GM23248 (cell line): ENCODE data around the gene CYP39A1.

Experiments used
- EZH2 ChIP-seq: fragments of 200-600 bp; sonication (generic); IDR thresholded peaks from 2 replicates; pipeline ENCODE4 v1.6.1; 2018; ENCODE audit warnings: antibody characterized with exemption, mild to moderate bottlenecking; ENCODE audit not compliant: insufficient read depth, poor library complexity, severe bottlenecking
- EZH2phosphoT487 ChIP-seq: fragments of 200-600 bp; sonication (generic); IDR thresholded peaks from 2 replicates; pipeline ENCODE4 v1.6.1; 2018; ENCODE audit warnings: antibody characterized with exemption, moderate library complexity, mild to moderate bottlenecking, low read depth; ENCODE audit not compliant: insufficient read depth

- TF ChIP-seq EZH2phosphoT487 (no peak), EZH2 (no peak)
Measured at GRCh38 chr6:46612645-46613044, 40.0 kb downstream of the CYP39A1 start.
